ENCODE results near the gene CPN2.

The CPN2 gene

GRCh38 chr3:194333981-194334320, 17.2 kb downstream of the CPN2 start:
- Histone ChIP-seq H3K4me2 (peak overlapping the region; percentile 56), H4K20me1 (ENCODE audit: insufficient read depth) (no peaks in the 10 kb centered on the region), H3K79me2 (ENCODE audit: insufficient read depth, low read depth) (no peaks in the 10 kb centered on the region), H3K36me3 (ENCODE audit: insufficient read depth) (no peaks in the 10 kb centered on the region), H3K27ac (no peak overlapping the region), H3K4me1 (ENCODE audit: low read depth, poor library complexity, severe bottlenecking) (peaks cover 3% of the 10 kb centered on the region), H3K4me3 (IDR thresholded peaks at IDR 0.05; ENCODE audit: insufficient read depth, low read depth, low read length) (no peak overlapping the region), H2AFZ (ENCODE audit: low read depth) (peak overlapping the region; percentile 70), H3K27me3 (ENCODE audit: insufficient read depth, low read depth) (peaks cover 7% of the 10 kb centered on the region), H3K9ac (no peak overlapping the region)
- TF ChIP-seq, protein P1, sequence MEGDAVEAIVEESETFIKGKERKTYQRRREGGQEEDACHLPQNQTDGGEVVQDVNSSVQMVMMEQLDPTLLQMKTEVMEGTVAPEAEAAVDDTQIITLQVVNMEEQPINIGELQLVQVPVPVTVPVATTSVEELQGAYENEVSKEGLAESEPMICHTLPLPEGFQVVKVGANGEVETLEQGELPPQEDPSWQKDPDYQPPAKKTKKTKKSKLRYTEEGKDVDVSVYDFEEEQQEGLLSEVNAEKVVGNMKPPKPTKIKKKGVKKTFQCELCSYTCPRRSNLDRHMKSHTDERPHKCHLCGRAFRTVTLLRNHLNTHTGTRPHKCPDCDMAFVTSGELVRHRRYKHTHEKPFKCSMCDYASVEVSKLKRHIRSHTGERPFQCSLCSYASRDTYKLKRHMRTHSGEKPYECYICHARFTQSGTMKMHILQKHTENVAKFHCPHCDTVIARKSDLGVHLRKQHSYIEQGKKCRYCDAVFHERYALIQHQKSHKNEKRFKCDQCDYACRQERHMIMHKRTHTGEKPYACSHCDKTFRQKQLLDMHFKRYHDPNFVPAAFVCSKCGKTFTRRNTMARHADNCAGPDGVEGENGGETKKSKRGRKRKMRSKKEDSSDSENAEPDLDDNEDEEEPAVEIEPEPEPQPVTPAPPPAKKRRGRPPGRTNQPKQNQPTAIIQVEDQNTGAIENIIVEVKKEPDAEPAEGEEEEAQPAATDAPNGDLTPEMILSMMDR (conservative IDR thresholded peaks at IDR 0.05; ENCODE audit: low read depth, low read length) = peak; percentile 4; the same call in 1 of the 2 replicates

- H3K36me3 ChIP-seq (ENCODE audit: insufficient read depth) = no peaks in the 10 kb centered on the region
- peak overlapping the region; percentile 69 for H3K4me3 ChIP-seq (IDR thresholded peaks at IDR 0.05; ENCODE audit: insufficient read depth, low read depth, low read length)
- no peaks in the 10 kb centered on the region for H3K79me2 ChIP-seq (ENCODE audit: insufficient read depth, low read depth)
- no peak overlapping the region for H3K27ac ChIP-seq
- peaks cover 3% of the 10 kb centered on the region for H3K4me1 ChIP-seq (ENCODE audit: low read depth, poor library complexity, severe bottlenecking)
- H2AFZ ChIP-seq (ENCODE audit: low read depth) = peak overlapping the region; percentile 70
- peak overlapping the region; percentile 22; the same call in 1 of the 2 replicates for H3K9ac ChIP-seq
- H4K20me1 ChIP-seq (ENCODE audit: insufficient read depth) = no peaks in the 10 kb centered on the region
- H3K4me2 ChIP-seq = peak overlapping the region; percentile 56
- H3K27me3 ChIP-seq (ENCODE audit: insufficient read depth, low read depth) = peaks cover 7% of the 10 kb centered on the region
- TF ChIP-seq, protein P1 (conservative IDR thresholded peaks at IDR 0.05; ENCODE audit: low read depth, low read length) = peak; percentile 96
Measured at GRCh38 chr3:194333212-194333980, 17.7 kb downstream of the CPN2 start.

- Histone ChIP-seq H3K4me2 (no peak overlapping the region), H3K9ac (no peak overlapping the region), H4K20me1 (ENCODE audit: insufficient read depth) (no peaks in the 10 kb centered on the region), H3K79me2 (ENCODE audit: insufficient read depth, low read depth) (no peaks in the 10 kb centered on the region), H3K4me1 (ENCODE audit: low read depth, poor library complexity, severe bottlenecking) (peaks cover 3% of the 10 kb centered on the region), H3K27me3 (ENCODE audit: insufficient read depth, low read depth) (peaks cover 7% of the 10 kb centered on the region), H3K27ac (no peak overlapping the region), H2AFZ (ENCODE audit: low read depth) (peak overlapping the region; percentile 70; the same call in 1 of the 2 replicates), H3K36me3 (ENCODE audit: insufficient read depth) (no peaks in the 10 kb centered on the region), H3K4me3 (IDR thresholded peaks at IDR 0.05; ENCODE audit: insufficient read depth, low read depth, low read length) (no peak overlapping the region)
- TF ChIP-seq, protein P1 (conservative IDR thresholded peaks at IDR 0.05; ENCODE audit: low read depth, low read length) = no peak
Measured at GRCh38 chr3:194332858-194333211, 18.3 kb downstream of the CPN2 start.

DNA sequence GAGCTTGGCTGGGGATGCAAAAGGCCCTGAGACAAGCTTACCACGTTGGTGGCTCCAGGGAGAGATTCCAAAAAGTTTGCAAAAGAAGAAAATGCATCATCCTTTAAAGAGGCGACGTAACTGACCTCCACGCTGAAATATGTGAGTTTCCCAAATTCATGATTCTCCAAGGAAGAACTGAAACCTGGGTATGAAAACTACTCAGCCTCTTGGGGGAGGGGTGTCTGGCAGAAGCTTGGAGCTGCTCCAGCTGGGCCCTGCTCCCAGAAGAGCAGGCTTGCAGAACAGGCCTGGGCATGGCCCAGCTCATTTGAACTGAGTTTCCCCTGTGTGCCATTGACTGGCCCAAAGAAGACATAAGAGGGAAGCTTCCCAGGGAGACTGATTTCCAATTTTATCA, 20.5 kb downstream of the CPN2 start:
- H3K79me2 ChIP-seq (ENCODE audit: insufficient read depth, low read depth) = no peaks in the 10 kb centered on the region
- H2AFZ ChIP-seq (ENCODE audit: low read depth) = no peak overlapping the region
- TF ChIP-seq, protein P1 (conservative IDR thresholded peaks at IDR 0.05; ENCODE audit: low read depth, low read length) = no peak
- H3K36me3 ChIP-seq (ENCODE audit: insufficient read depth) = no peaks in the 10 kb centered on the region
- peaks cover 7% of the 10 kb centered on the region for H3K27me3 ChIP-seq (ENCODE audit: insufficient read depth, low read depth)
- H3K4me2 ChIP-seq = no peak overlapping the region
- no peak overlapping the region for H3K9ac ChIP-seq
- no peaks in the 10 kb centered on the region for H4K20me1 ChIP-seq (ENCODE audit: insufficient read depth)
- no peak overlapping the region for H3K4me3 ChIP-seq (IDR thresholded peaks at IDR 0.05; ENCODE audit: insufficient read depth, low read depth, low read length)
- peaks cover 3% of the 10 kb centered on the region for H3K4me1 ChIP-seq (ENCODE audit: low read depth, poor library complexity, severe bottlenecking)
- H3K27ac ChIP-seq = no peak overlapping the region
